Transverse colon (tissue), 3 donors: ENCODE measurements around the gene ZDHHC19.

ENCODE experiments used
- POLR2A ChIP-seq: fragments of 450-650 bp; IDR thresholded peaks from one replicate; pipeline ENCODE4 v1.6.1; 2016; ENCODE audit warnings: antibody characterized with exemption, mild to moderate bottlenecking, moderate library complexity
- POLR2AphosphoS5 ChIP-seq, 3 donors: sonication (generic); formaldehyde crosslinking; IDR thresholded peaks; one replicate each; pipeline ENCODE4 v1.6.1; 2016; ENCODE audit warnings: antibody characterized with exemption in 3 of 3

- TF ChIP-seq POLR2A = no peak
- no peak for TF ChIP-seq POLR2AphosphoS5 (IDR thresholded peaks at IDR 0.05)
These were observed 30.9 kb downstream of the ZDHHC19 start for GRCh38 chr3:196180346-196180745.
